ENCODE measurements around the gene SGMS2.
"Not testable (repeated sequence)": the region's sequence is repeated elsewhere in the genome, so short reads cannot be mapped to it uniquely, and the experiment has no call there.

Gene SGMS2

DNA sequence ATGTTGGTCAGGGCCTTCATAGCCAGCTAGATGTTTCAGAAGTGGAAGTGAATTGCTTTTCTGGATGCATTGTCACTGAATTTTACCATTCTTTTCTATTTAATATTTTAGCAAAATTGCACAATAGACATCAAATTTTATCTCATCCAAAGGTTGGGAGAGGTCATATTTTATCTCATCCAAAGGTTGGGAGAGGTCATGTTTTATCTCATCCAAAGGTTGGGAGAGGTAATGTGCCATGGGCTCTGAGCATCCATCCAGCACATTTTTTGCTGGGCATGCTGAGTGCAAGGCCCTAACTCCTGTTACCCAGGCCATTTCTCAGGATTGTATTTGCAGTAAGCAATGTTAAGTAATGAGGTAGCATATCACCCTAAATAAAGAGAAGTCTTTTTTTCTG lies 91.9 kb downstream of the SGMS2 start:
- DNase-seq = no peak

- no peak for DNase-seq
Observed at GRCh38 chr4:107917500-107917899, 92.8 kb downstream of the SGMS2 start.

GRCh38 chr4:107922486-107923473 lies 98.0 kb downstream of the SGMS2 start:
- DNase-seq = no peak

DNA sequence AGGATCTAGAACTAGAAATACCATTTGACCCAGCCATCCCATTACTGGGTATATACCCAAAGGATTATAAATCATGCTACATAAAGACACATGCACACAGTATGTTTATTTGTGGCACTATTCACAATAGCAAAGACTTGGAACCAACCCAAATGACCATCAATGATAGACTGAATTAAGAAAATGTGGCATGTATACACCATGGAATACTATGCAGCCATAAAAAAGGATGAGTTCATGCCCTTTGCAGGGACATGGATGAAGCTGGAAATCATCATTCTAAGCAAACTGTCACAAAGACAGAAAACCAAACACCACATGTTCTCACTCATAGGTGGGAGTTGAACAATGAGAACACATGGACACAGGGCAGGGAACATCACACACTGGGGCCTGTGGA lies 101.0 kb downstream of the SGMS2 start:
- DNase-seq = not testable (repeated sequence)

- not testable (repeated sequence) for DNase-seq
Observed at GRCh38 chr4:107926875-107927274, 102.1 kb downstream of the SGMS2 start.

- DNase-seq = peak; percentile 84
Observed at GRCh38 chr4:107930821-107931774, 106.4 kb downstream of the SGMS2 start, which contains the start of gene CYP2U1. CYP2U1 (plus strand) TSS chr4:107931549; CDS start chr4:107931644, 95 bp downstream.

- DNase-seq = peak; percentile 24
Observed at GRCh38 chr4:107931775-107932321, 107.1 kb downstream of the SGMS2 start.

GRCh38 chr4:107935246-107935645 lies 110.5 kb downstream of the SGMS2 start:
- no peak for DNase-seq

GRCh38 chr4:107937040-107937439 lies 112.3 kb downstream of the SGMS2 start:
- no peak for DNase-seq

DNA sequence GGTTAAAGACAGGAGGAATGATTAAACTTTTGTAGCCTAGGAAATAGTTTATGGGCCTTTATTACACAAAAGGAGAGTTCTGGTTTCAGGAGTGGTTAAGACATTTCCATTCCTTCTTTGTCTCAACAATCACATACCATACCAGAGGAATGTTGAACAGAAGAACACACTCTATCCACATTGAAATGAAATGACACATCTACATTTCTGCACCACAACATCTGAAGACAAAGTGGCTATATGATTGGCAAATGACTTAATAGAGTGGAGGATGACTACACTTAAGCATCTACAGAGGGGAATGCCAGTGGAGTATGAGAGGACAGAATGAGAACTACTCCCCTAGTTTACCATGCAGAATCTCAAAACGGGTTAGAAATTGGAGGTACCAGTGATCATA lies 114.6 kb downstream of the SGMS2 start:
- no peak for DNase-seq

GRCh38 chr4:107945809-107946208 lies 121.1 kb downstream of the SGMS2 start:
- DNase-seq = no peak

GRCh38 chr4:107950746-107951540 lies 126.2 kb downstream of the SGMS2 start:
- DNase-seq = no peak

- no peak for DNase-seq
Observed at GRCh38 chr4:107951551-107951950, 126.8 kb downstream of the SGMS2 start.

DNA sequence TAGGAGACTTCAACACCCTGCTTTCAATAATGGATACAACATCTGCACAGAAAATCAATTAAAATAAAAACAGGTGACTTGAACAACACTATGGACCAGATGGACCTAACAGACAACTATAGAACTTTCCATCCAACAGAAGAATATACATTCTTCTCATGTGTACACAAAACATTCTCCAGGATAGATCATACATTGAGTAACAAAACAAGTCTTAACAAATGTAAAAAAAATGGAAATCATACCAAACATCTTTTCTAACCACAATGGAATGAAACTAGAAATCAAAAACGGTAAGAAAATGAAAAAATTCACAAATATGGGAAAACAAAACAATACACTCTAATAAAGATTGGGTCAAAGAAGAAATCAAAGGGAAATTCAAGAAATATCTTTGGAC lies 131.3 kb downstream of the SGMS2 start:
- no peak for DNase-seq

All from CD4-positive, alpha-beta T cell treated with Interleukin-10 for 1 hour (primary cell).